Measurements from ENCODE around the gene TTF1.
A peak's percentile ranks its signal among the peaks of the same experiment; 100 is the strongest.
"Not testable (repeated sequence)": the region's sequence is repeated elsewhere in the genome, so short reads cannot be mapped to it uniquely, and the experiment has no call there.

TTF1 gene

DNA sequence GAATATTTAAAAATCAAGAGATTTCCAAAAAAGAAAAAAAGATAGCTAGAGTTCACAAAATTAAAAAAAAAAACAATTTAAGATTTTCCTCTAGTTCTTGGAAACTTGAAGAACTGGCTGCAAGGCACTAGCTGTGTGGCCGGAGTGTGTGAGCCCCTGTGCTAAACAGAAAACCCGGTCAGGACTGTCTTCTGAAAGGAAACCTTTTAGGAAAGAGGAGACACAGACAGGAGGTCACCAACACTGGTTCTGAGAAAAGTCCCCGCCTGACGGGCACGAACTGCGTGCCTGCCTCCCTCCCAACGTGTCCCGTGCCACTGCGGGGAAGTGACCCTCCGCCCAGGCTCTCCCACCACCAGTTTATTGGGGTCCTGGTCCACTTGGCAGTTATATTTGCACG lies 15.2 kb downstream of the TTF1 start:
- Histone ChIP-seq H3K9me3 (ENCODE audit: control insufficient read depth in 2 of 2, low read length in 2 of 2) (no peaks in the 10 kb centered on the region), H3K27me3 (ENCODE audit: control insufficient read depth in 2 of 2, insufficient read depth in 2 of 2, low read length in 2 of 2) (no peaks in the 10 kb centered on the region), H3K9ac (ENCODE audit: low read depth in 1 of 2, low read length in 2 of 2) (no peak overlapping the region), H3K4me1 (ENCODE audit: control insufficient read depth in 2 of 2, insufficient read depth in 2 of 2, low read length in 2 of 2) (no peaks in the 10 kb centered on the region), H3K36me3 (ENCODE audit: control insufficient read depth in 2 of 2, insufficient read depth in 2 of 2, low read length in 2 of 2) (peaks cover 55 to 72% of the 10 kb centered on the region in 2 donors), H3K4me3 (ENCODE audit: low read length in 2 of 2) (no peak overlapping the region), H3K27ac (ENCODE audit: low read depth in 2 of 2, low read length in 2 of 2) (no peak overlapping the region)

GRCh38 chr9:132390966-132391365 lies 15.7 kb downstream of the TTF1 start:
- H3K9ac ChIP-seq (ENCODE audit: low read depth in 1 of 2, low read length in 2 of 2), result no peak overlapping the region
- no peak overlapping the region for H3K27ac ChIP-seq (ENCODE audit: low read depth in 2 of 2, low read length in 2 of 2)
- no peak overlapping the region for H3K4me3 ChIP-seq (ENCODE audit: low read length in 2 of 2)
- no peaks in the 10 kb centered on the region for H3K9me3 ChIP-seq (ENCODE audit: control insufficient read depth in 2 of 2, low read length in 2 of 2)
- H3K27me3 ChIP-seq (ENCODE audit: control insufficient read depth in 2 of 2, insufficient read depth in 2 of 2, low read length in 2 of 2), result no peaks in the 10 kb centered on the region
- H3K36me3 ChIP-seq (ENCODE audit: control insufficient read depth in 2 of 2, insufficient read depth in 2 of 2, low read length in 2 of 2), result peaks cover 53 to 72% of the 10 kb centered on the region in 2 donors
- H3K4me1 ChIP-seq (ENCODE audit: control insufficient read depth in 2 of 2, insufficient read depth in 2 of 2, low read length in 2 of 2), result no peaks in the 10 kb centered on the region

DNA sequence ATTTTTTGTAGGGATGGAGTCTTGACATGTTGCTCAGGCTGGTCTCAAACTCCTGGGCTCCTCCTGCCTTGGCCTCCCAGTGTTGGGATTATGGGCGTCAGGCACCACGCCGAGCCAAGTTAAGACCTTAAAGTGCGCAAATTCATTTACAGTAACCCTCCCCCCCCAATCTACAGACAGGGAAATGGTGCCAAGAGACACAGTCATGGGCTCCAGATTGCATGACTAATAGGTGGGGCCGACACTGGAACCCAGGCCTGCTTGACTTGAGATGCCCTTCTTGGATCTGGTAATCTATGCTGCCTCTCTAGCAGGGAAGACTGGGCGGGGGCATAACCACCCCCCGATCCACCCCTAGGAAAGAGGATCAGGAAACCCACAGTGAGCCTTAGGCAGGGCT lies 19.5 kb downstream of the TTF1 start:
- Histone ChIP-seq H3K27me3 (ENCODE audit: control insufficient read depth in 2 of 2, insufficient read depth in 2 of 2, low read length in 2 of 2) (no peaks in the 10 kb centered on the region), H3K9me3 (ENCODE audit: control insufficient read depth in 2 of 2, low read length in 2 of 2) (no peaks in the 10 kb centered on the region), H3K36me3 (ENCODE audit: control insufficient read depth in 2 of 2, insufficient read depth in 2 of 2, low read length in 2 of 2) (peaks cover 60 to 65% of the 10 kb centered on the region in 2 donors), H3K9ac (ENCODE audit: low read depth in 1 of 2, low read length in 2 of 2) (no peak overlapping the region), H3K27ac (ENCODE audit: low read depth in 2 of 2, low read length in 2 of 2) (no peak overlapping the region), H3K4me3 (ENCODE audit: low read length in 2 of 2) (no peak overlapping the region), H3K4me1 (ENCODE audit: control insufficient read depth in 2 of 2, insufficient read depth in 2 of 2, low read length in 2 of 2) (no peaks in the 10 kb centered on the region)

DNA sequence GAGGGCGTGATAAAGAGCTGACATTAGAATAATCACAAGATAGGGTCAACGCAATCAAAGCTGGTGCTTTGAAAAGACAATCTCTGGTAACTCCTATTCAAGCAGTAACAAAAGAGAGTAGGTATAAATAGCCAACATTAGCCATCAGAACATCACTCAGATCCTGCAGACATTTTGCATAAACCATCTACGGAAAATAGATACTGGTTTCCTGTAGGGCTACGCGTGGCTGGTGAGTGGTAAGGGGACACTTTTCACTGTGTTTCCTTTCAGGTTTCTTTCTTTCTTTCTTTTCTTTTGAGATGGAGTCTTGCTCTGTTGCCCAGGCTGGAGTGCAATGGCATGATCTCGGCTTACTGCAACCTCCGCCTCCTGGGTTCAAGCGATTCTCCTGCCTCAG lies 22.3 kb downstream of the TTF1 start:
- Histone ChIP-seq H3K9me3 (ENCODE audit: control insufficient read depth in 2 of 2, low read length in 2 of 2) (no peaks in the 10 kb centered on the region), H3K27me3 (ENCODE audit: control insufficient read depth in 2 of 2, insufficient read depth in 2 of 2, low read length in 2 of 2) (no peaks in the 10 kb centered on the region), H3K9ac (ENCODE audit: low read depth in 1 of 2, low read length in 2 of 2) (no peak overlapping the region), H3K27ac (ENCODE audit: low read depth in 2 of 2, low read length in 2 of 2) (peak overlapping the region in 1 of 2 donors; percentile 52), H3K4me1 (ENCODE audit: control insufficient read depth in 2 of 2, insufficient read depth in 2 of 2, low read length in 2 of 2) (no peaks in the 10 kb centered on the region), H3K36me3 (ENCODE audit: control insufficient read depth in 2 of 2, insufficient read depth in 2 of 2, low read length in 2 of 2) (peaks cover 40 to 50% of the 10 kb centered on the region in 2 donors), H3K4me3 (ENCODE audit: low read length in 2 of 2) (no peak overlapping the region)

- Histone ChIP-seq H3K27me3 (ENCODE audit: control insufficient read depth in 2 of 2, insufficient read depth in 2 of 2, low read length in 2 of 2) (no peaks in the 10 kb centered on the region), H3K36me3 (ENCODE audit: control insufficient read depth in 2 of 2, insufficient read depth in 2 of 2, low read length in 2 of 2) (peaks cover 44 to 57% of the 10 kb centered on the region in 2 donors), H3K9ac (ENCODE audit: low read depth in 1 of 2, low read length in 2 of 2) (no peak overlapping the region), H3K4me3 (ENCODE audit: low read length in 2 of 2) (no peak overlapping the region), H3K27ac (ENCODE audit: low read depth in 2 of 2, low read length in 2 of 2) (peak overlapping the region in 1 of 2 donors; percentile 52), H3K9me3 (ENCODE audit: control insufficient read depth in 2 of 2, low read length in 2 of 2) (no peaks in the 10 kb centered on the region), H3K4me1 (ENCODE audit: control insufficient read depth in 2 of 2, insufficient read depth in 2 of 2, low read length in 2 of 2) (no peaks in the 10 kb centered on the region)
Measured at GRCh38 chr9:132383462-132383883, 23.2 kb downstream of the TTF1 start.

GRCh38 chr9:132381966-132382541 lies 24.6 kb downstream of the TTF1 start:
- no peaks in the 10 kb centered on the region for H3K27me3 ChIP-seq (ENCODE audit: control insufficient read depth in 2 of 2, insufficient read depth in 2 of 2, low read length in 2 of 2)
- peaks cover 48 to 60% of the 10 kb centered on the region in 2 donors for H3K36me3 ChIP-seq (ENCODE audit: control insufficient read depth in 2 of 2, insufficient read depth in 2 of 2, low read length in 2 of 2)
- H3K4me3 ChIP-seq (ENCODE audit: low read length in 2 of 2), result no peak overlapping the region
- H3K9ac ChIP-seq (ENCODE audit: low read depth in 1 of 2, low read length in 2 of 2), result no peak overlapping the region
- H3K27ac ChIP-seq (ENCODE audit: low read depth in 2 of 2, low read length in 2 of 2), result peak overlapping the region; percentile 56 to 57
- H3K4me1 ChIP-seq (ENCODE audit: control insufficient read depth in 2 of 2, insufficient read depth in 2 of 2, low read length in 2 of 2), result no peaks in the 10 kb centered on the region
- no peaks in the 10 kb centered on the region for H3K9me3 ChIP-seq (ENCODE audit: control insufficient read depth in 2 of 2, low read length in 2 of 2)

- peaks cover 31 to 55% of the 10 kb centered on the region in 2 donors for H3K36me3 ChIP-seq (ENCODE audit: control insufficient read depth in 2 of 2, insufficient read depth in 2 of 2, low read length in 2 of 2)
- H3K27me3 ChIP-seq (ENCODE audit: control insufficient read depth in 2 of 2, insufficient read depth in 2 of 2, low read length in 2 of 2); H3K4me1 ChIP-seq (ENCODE audit: control insufficient read depth in 2 of 2, insufficient read depth in 2 of 2, low read length in 2 of 2); H3K9me3 ChIP-seq (ENCODE audit: control insufficient read depth in 2 of 2, low read length in 2 of 2); H3K9ac ChIP-seq (ENCODE audit: low read depth in 1 of 2, low read length in 2 of 2); H3K4me3 ChIP-seq (ENCODE audit: low read length in 2 of 2); H3K27ac ChIP-seq (ENCODE audit: low read depth in 2 of 2, low read length in 2 of 2): not testable (repeated sequence)
Measured at GRCh38 chr9:132378416-132378815, 28.2 kb downstream of the TTF1 start.

GRCh38 chr9:132377769-132378168 lies 28.9 kb downstream of the TTF1 start:
- H3K27ac ChIP-seq (ENCODE audit: low read depth in 2 of 2, low read length in 2 of 2); H3K9me3 ChIP-seq (ENCODE audit: control insufficient read depth in 2 of 2, low read length in 2 of 2); H3K4me1 ChIP-seq (ENCODE audit: control insufficient read depth in 2 of 2, insufficient read depth in 2 of 2, low read length in 2 of 2); H3K4me3 ChIP-seq (ENCODE audit: low read length in 2 of 2); H3K27me3 ChIP-seq (ENCODE audit: control insufficient read depth in 2 of 2, insufficient read depth in 2 of 2, low read length in 2 of 2); H3K9ac ChIP-seq (ENCODE audit: low read depth in 1 of 2, low read length in 2 of 2): not testable (repeated sequence)
- H3K36me3 ChIP-seq (ENCODE audit: control insufficient read depth in 2 of 2, insufficient read depth in 2 of 2, low read length in 2 of 2), result peaks cover 31 to 55% of the 10 kb centered on the region in 2 donors

GRCh38 chr9:132372177-132373095 lies 34.2 kb downstream of the TTF1 start:
- Histone ChIP-seq H3K9me3 (ENCODE audit: control insufficient read depth in 2 of 2, low read length in 2 of 2) (no peaks in the 10 kb centered on the region), H3K27ac (ENCODE audit: low read depth in 2 of 2, low read length in 2 of 2) (peak overlapping the region; percentile 28 to 35), H3K27me3 (ENCODE audit: control insufficient read depth in 2 of 2, insufficient read depth in 2 of 2, low read length in 2 of 2) (no peaks in the 10 kb centered on the region), H3K4me1 (ENCODE audit: control insufficient read depth in 2 of 2, insufficient read depth in 2 of 2, low read length in 2 of 2) (peaks cover 0 to 2% of the 10 kb centered on the region in 2 donors), H3K9ac (ENCODE audit: low read depth in 1 of 2, low read length in 2 of 2) (no peak overlapping the region), H3K36me3 (ENCODE audit: control insufficient read depth in 2 of 2, insufficient read depth in 2 of 2, low read length in 2 of 2) (peaks cover 12 to 24% of the 10 kb centered on the region in 2 donors), H3K4me3 (ENCODE audit: low read length in 2 of 2) (peak overlapping the region in 1 of 2 donors; percentile 3)

DNA sequence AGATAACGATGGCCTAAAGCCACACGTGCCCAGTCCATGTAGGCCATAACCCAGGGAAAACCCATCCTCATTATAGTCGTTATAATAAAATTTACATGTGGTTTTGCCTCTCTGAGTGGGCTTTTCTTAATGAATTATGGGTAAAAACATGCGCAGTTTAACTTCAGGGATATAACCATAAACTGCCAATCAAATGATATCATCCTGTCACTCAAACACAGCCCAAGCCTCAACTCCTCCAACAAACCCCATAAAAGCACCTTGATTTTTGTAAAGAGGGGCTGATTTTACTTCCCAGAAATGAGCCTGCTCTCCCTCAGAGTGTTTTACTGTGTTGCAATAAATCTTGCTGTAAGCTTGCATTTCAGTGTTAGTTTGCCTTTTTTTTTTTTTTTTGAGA lies 36.0 kb downstream of the TTF1 start:
- Histone ChIP-seq H3K9ac (ENCODE audit: low read depth in 1 of 2, low read length in 2 of 2) (no peak overlapping the region), H3K9me3 (ENCODE audit: control insufficient read depth in 2 of 2, low read length in 2 of 2) (no peaks in the 10 kb centered on the region), H3K27me3 (ENCODE audit: control insufficient read depth in 2 of 2, insufficient read depth in 2 of 2, low read length in 2 of 2) (no peaks in the 10 kb centered on the region), H3K36me3 (ENCODE audit: control insufficient read depth in 2 of 2, insufficient read depth in 2 of 2, low read length in 2 of 2) (peaks cover 0 to 6% of the 10 kb centered on the region in 2 donors), H3K4me3 (ENCODE audit: low read length in 2 of 2) (no peak overlapping the region), H3K4me1 (ENCODE audit: control insufficient read depth in 2 of 2, insufficient read depth in 2 of 2, low read length in 2 of 2) (peaks cover 0 to 2% of the 10 kb centered on the region in 2 donors), H3K27ac (ENCODE audit: low read depth in 2 of 2, low read length in 2 of 2) (no peak overlapping the region)
